Measurements from ENCODE around the gene C19orf25.
A peak's percentile ranks its signal among the peaks of the same experiment; 100 is the strongest.

GRCh38 chr19:1431759-1432506 is 47.1 kb downstream of the C19orf25 start:
- no peak for TF ChIP-seq SUZ12 (IDR thresholded peaks at IDR 0.05; ENCODE audit: unreplicated experiment)
- TF ChIP-seq TBL1XR1 (IDR thresholded peaks at IDR 0.05; ENCODE audit: low read depth, low read length) = no peak
- TF ChIP-seq POLR2A (IDR thresholded peaks at IDR 0.05; ENCODE audit: low read depth, low read length) = peak; percentile 44; the same call in 1 of the 2 replicates
- TF ChIP-seq CEBPB (IDR thresholded peaks at IDR 0.05; ENCODE audit: borderline replicate concordance in 1 of 2, low read depth in 2 of 2, low read length in 2 of 2) = no peak
- TF ChIP-seq DPF2 (IDR thresholded peaks at IDR 0.05) = no peak
- no peak for TF ChIP-seq SREBF1 (IDR thresholded peaks at IDR 0.05; ENCODE audit: low read length)

Measured in GM12878 (cell line).